Kidney (tissue), 14 donors: ENCODE results near the gene CCDC30. TPM values are rescaled to one million over a fixed set of nuclear protein-coding genes. Genes with fewer than 3 reads are reported as not detected.
"Not testable (repeated sequence)": the region's sequence is repeated elsewhere in the genome, so short reads cannot be mapped to it uniquely, and the experiment has no call there.

Experiments
- DNase-seq, 5 donors: peaks; one replicate each; pipeline ENCODE4 v3.0.0-alpha.2; 2013 to 2020
- FAIRE-seq: peaks from 2 replicates; lab custom pipeline; 2012; peaks lifted over from hg19 to GRCh38; lab: Jason Lieb, UNC
- H3K27ac ChIP-seq, 2 donors: one replicate each; pipeline ENCODE4 v1.7.0; 2013; ENCODE audit warnings: low read depth in 2 of 2, low read length in 2 of 2, inconsistent platforms in 1 of 2
- H3K27me3 ChIP-seq: one replicate; pipeline ENCODE4 v1.7.1; 2013; ENCODE audit warnings: low read length, inconsistent platforms; ENCODE audit not compliant: control insufficient read depth, insufficient read depth
- H3K36me3 ChIP-seq, 3 donors: one replicate each; pipeline versions ENCODE4 v1.7.0 to v1.7.1; 2013; ENCODE audit warnings: low read length in 3 of 3, control low read depth in 1 of 3, inconsistent platforms in 1 of 3; ENCODE audit not compliant: insufficient read depth in 3 of 3, control insufficient read depth in 2 of 3
- H3K4me1 ChIP-seq, 3 donors: one replicate each; pipeline versions ENCODE4 v1.7.0 to v1.7.1; 2013; ENCODE audit warnings: low read length in 3 of 3, inconsistent platforms in 1 of 3, low read depth in 1 of 3; ENCODE audit not compliant: control insufficient read depth in 2 of 3, insufficient read depth in 2 of 3
- H3K4me3 ChIP-seq, 3 donors: one replicate each; pipeline versions ENCODE4 v1.7.0 to v1.8.1; 2013; ENCODE audit warnings: low read length in 3 of 3, control low read depth in 1 of 3, inconsistent platforms in 1 of 3
- H3K9ac ChIP-seq, 3 donors: one replicate each; pipeline versions ENCODE4 v1.7.0 to v1.7.1; 2013; ENCODE audit warnings: low read length in 3 of 3, control low read depth in 1 of 3, inconsistent platforms in 1 of 3
- H3K9me3 ChIP-seq, 3 donors: one replicate each; pipeline versions ENCODE4 v1.7.0 to v1.7.1; 2013; ENCODE audit warnings: low read length in 3 of 3, control low read depth in 1 of 3, inconsistent platforms in 1 of 3; ENCODE audit not compliant: control insufficient read depth in 2 of 3, insufficient read depth in 1 of 3
- CTCF ChIP-seq: IDR thresholded peaks from 3 replicates; pipeline ENCODE4 v1.5.1; 2012; ENCODE audit warnings: mild to moderate bottlenecking, moderate library complexity, borderline replicate concordance; ENCODE audit not compliant: insufficient read depth; ENCODE audit errors: extremely low read depth
- intact Hi-C: fragments of 100-400 bp; cut with DNase I; formaldehyde crosslinking; loops from one replicate; pipeline ENCODE4 v1.11.1; 2022
- polyA plus RNA-seq: library from polyadenylated mRNA; stranded (reverse); fragments of 350-450 nt; fragmentation: Illumina TruSeq; extraction: RNeasy Lipid Tissue Mini Kit (QIAGEN cat#74804); gene quantifications from one replicate; pipeline ENCODE4 v1.2.3, GENCODE V29; 2014; ENCODE audit warnings: low read depth, low replicate concordance; ENCODE audit not compliant: insufficient read depth
- total RNA-seq: library from RNA; stranded (reverse); fragmentation: NEBNext Ultra II Directional; extraction: Animal tissue kit (Norgen Biotek cat#: 25700); gene quantifications from one replicate; pipeline ENCODE4 v1.2.1, GENCODE V29; 2021
- donor health status: control.
- donor health status: control.
- donor health status: control.
- donor health status: control.
- donor health status: control.
- donor health status: DM: yes; HTN: yes; CAD: no.
- donor health status: Normal renal cell carcinoma (clear cell type).

The CCDC30 gene
- total and polyA plus RNA-seq, 2 donors from 2014 or later: 4.9 to 18.0 TPM

GRCh38 chr1:42681741-42682483 lies 218.8 kb downstream of the CCDC30 start, which contains the start of gene YBX1:
Gene YBX1 (plus strand): TSS chr1:42682418. CDS start chr1:42682566, 148 bp downstream.
- Histone ChIP-seq H3K9ac (peak within 1 kb of the TSS; percentile 56 to 92 (median 60)), H3K36me3 (no peaks in the 10 kb centered on the region), H3K4me1 (peaks cover 0 to 14% (median 10%) of the 10 kb centered on the region in 3 donors), H3K27me3 (no peaks in the 10 kb centered on the region), H3K9me3 (no peaks in the 10 kb centered on the region), H3K4me3 (peak within 1 kb of the TSS; percentile 80 to 90 (median 89)), H3K27ac (peak within 1 kb of the TSS; percentile 78 to 81)
- intact Hi-C loops: no loop called here
- DNase-seq: peak; percentile 98 to 99 (median 98)
- no peak for TF ChIP-seq CTCF
- peak; percentile 81 for FAIRE-seq

- H3K4me3 ChIP-seq: peak overlapping the region in 2 of 3 donors; percentile 89 to 90
- H3K9ac ChIP-seq, H3K36me3 ChIP-seq, intact Hi-C loops, FAIRE-seq, H3K27me3 ChIP-seq, H3K9me3 ChIP-seq: not testable (repeated sequence)
- H3K4me1 ChIP-seq: peaks cover 0 to 14% (median 10%) of the 10 kb centered on the region in 3 donors
- H3K27ac ChIP-seq: peak overlapping the region; percentile 18 to 33
- DNase-seq: peak in 1 of 5 donors; percentile 72
Observed at GRCh38 chr1:42682484-42682738, 219.3 kb downstream of the CCDC30 start.

GRCh38 chr1:42682739-42683531 lies 219.8 kb downstream of the CCDC30 start:
- Histone ChIP-seq H3K4me1 (peaks cover 0 to 19% (median 13%) of the 10 kb centered on the region in 3 donors), H3K27ac (peak overlapping the region; percentile 33 to 52), H3K9ac (peak overlapping the region; percentile 10 to 53 (median 11)), H3K9me3 (no peaks in the 10 kb centered on the region), H3K4me3 (peak overlapping the region; percentile 63 to 90 (median 73)), H3K27me3 (no peaks in the 10 kb centered on the region), H3K36me3 (no peaks in the 10 kb centered on the region)
- no peak for TF ChIP-seq CTCF
- intact Hi-C loops: no loop called here
- DNase-seq (peak; percentile 45 to 93 (median 76)), FAIRE-seq (no peak)

GRCh38 chr1:42684139-42684538 lies 221.1 kb downstream of the CCDC30 start:
- TF ChIP-seq CTCF: no peak
- intact Hi-C loops: no loop called here

More at GRCh38 chr1:42684139-42684538, 221.1 kb downstream of the CCDC30 start:
- H3K4me3 ChIP-seq: peak overlapping the region in 2 of 3 donors; percentile 63 to 65
- H3K9ac ChIP-seq: peak overlapping the region in 1 of 3 donors; percentile 10
- H3K36me3 ChIP-seq: peaks cover 0 to 2% (median 0%) of the 10 kb centered on the region in 3 donors
- FAIRE-seq (no peak), DNase-seq (no peak)
- peaks cover 0 to 21% (median 20%) of the 10 kb centered on the region in 3 donors for H3K4me1 ChIP-seq
- H3K27me3 ChIP-seq: no peaks in the 10 kb centered on the region
- H3K27ac ChIP-seq: no peak overlapping the region
- no peaks in the 10 kb centered on the region for H3K9me3 ChIP-seq
